ENCODE measurements around the gene TACR2. TPM values are rescaled to one million over a fixed set of nuclear protein-coding genes. Genes with fewer than 3 reads are reported as not detected.

TACR2 gene
- polyA plus RNA-seq, 1 donor = 8.2 TPM

DNA sequence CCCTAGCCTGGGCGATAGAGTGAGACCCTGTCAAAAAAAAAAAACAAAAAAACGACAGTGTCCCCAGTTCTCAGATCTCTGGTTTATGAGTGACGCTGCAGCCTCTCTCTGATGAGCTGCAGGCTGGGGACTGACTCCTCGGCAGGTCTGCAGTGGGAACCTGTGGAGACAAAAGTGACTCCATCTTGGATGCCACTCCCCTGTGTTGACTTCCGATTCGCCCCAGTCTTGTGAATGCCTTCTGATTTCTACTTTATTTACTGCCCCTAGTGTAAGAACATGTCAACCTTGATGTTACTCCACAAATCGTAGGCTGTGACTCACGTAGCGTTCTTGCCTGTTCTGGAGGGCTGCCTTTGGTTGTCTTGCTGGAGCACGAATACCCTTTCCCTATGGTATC, 6.2 kb downstream of the TACR2 start:
- peaks cover 7% of the 10 kb centered on the region for H3K4me1 ChIP-seq (ENCODE audit: control insufficient read depth, insufficient read depth, low read length)
- DNase-seq = no peak
- H3K27me3 ChIP-seq (ENCODE audit: control insufficient read depth, insufficient read depth, low read length) = no peaks in the 10 kb centered on the region
- H3K36me3 ChIP-seq (ENCODE audit: control insufficient read depth, insufficient read depth, low read length) = no peaks in the 10 kb centered on the region
- H3K4me3 ChIP-seq (ENCODE audit: low read length) = no peak overlapping the region
- H3K9me3 ChIP-seq (ENCODE audit: control insufficient read depth, low read depth, low read length) = no peaks in the 10 kb centered on the region
- H3K27ac ChIP-seq (ENCODE audit: low read length) = no peak overlapping the region
- WGBS (ENCODE audit: insufficient coverage, low lambda C conversion rate) = no CpG with 5 or more reads among the region's 10 CpGs

GRCh38 chr10:69409968-69410367, 6.8 kb downstream of the TACR2 start:
- no peaks in the 10 kb centered on the region for H3K9me3 ChIP-seq (ENCODE audit: control insufficient read depth, low read depth, low read length)
- H3K27me3 ChIP-seq (ENCODE audit: control insufficient read depth, insufficient read depth, low read length) = no peaks in the 10 kb centered on the region
- no peaks in the 10 kb centered on the region for H3K36me3 ChIP-seq (ENCODE audit: control insufficient read depth, insufficient read depth, low read length)
- no peak for DNase-seq
- peaks cover 7% of the 10 kb centered on the region for H3K4me1 ChIP-seq (ENCODE audit: control insufficient read depth, insufficient read depth, low read length)
- no peak overlapping the region for H3K27ac ChIP-seq (ENCODE audit: low read length)
- no CpG with 5 or more reads among the region's 6 CpGs for WGBS (ENCODE audit: insufficient coverage, low lambda C conversion rate)
- H3K4me3 ChIP-seq (ENCODE audit: low read length) = no peak overlapping the region

DNA sequence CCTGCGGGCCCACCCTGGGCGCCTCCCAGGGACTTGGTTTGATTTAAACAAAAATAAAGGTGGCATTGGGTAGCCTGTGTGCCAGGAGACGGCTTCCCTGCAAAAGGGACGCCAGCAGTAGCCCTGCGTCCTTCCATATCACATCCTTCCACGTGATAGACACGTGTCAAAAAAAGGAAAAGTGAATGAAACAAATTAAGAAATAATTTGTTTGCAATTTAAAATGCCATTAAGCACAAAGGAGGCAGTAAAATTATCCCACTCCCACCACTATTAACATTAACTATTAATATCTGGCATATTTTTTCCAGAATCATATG, 7.6 kb downstream of the TACR2 start:
- no peak for DNase-seq
- Histone ChIP-seq H3K27me3 (ENCODE audit: control insufficient read depth, insufficient read depth, low read length) (no peaks in the 10 kb centered on the region), H3K4me1 (ENCODE audit: control insufficient read depth, insufficient read depth, low read length) (peaks cover 7% of the 10 kb centered on the region), H3K9me3 (ENCODE audit: control insufficient read depth, low read depth, low read length) (no peaks in the 10 kb centered on the region), H3K27ac (ENCODE audit: low read length) (peak overlapping the region; percentile 58), H3K4me3 (ENCODE audit: low read length) (peak overlapping the region; percentile 17), H3K36me3 (ENCODE audit: control insufficient read depth, insufficient read depth, low read length) (no peaks in the 10 kb centered on the region)
- 47% methylated on average over 4 of the region's 7 CpGs for WGBS (ENCODE audit: insufficient coverage, low lambda C conversion rate)

- H3K4me1 ChIP-seq (ENCODE audit: control insufficient read depth, insufficient read depth, low read length) = peaks cover 7% of the 10 kb centered on the region
Observed at GRCh38 chr10:69408318-69409175, 8.2 kb downstream of the TACR2 start.

DNA sequence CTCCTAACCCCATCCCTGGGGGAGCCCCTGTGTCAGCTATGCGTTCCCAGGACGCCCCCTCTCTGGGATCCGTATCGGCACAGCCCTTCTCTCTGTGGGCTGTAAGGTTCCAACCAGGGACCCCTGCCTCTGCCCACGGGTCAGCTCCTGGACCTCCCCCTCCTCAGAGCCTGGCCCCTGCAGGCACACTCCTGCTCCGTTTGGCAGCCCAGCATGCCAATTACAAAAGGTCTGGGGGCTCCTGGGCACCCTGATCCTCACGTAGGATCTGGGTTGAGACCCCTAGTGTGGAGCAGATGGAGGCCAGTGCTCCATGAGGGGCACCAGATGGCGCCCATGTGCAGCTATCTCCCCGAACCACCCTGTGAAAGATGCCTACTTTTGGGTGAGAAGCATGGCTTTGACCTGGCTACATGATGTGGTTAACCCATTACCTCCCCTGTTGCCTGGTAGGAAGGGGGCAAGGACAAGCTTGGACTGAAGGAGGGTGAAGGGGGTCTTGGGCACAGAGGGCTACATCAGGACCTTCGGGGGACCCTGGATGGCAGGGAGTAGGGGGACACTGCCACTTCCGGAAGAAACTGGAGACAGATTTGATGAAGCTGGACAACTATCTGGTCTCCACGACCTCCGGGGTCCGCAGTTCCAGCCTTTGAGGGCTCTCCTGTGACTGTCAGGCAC, 9.0 kb downstream of the TACR2 start:
- no peak overlapping the region for H3K4me3 ChIP-seq (ENCODE audit: low read length)
- WGBS (ENCODE audit: insufficient coverage, low lambda C conversion rate) = 80% methylated on average over 2 of the region's 14 CpGs
- no peaks in the 10 kb centered on the region for H3K36me3 ChIP-seq (ENCODE audit: control insufficient read depth, insufficient read depth, low read length)
- no peak for DNase-seq
- no peaks in the 10 kb centered on the region for H3K27me3 ChIP-seq (ENCODE audit: control insufficient read depth, insufficient read depth, low read length)
- H3K9me3 ChIP-seq (ENCODE audit: control insufficient read depth, low read depth, low read length) = no peaks in the 10 kb centered on the region
- H3K27ac ChIP-seq (ENCODE audit: low read length) = no peak overlapping the region
- peaks cover 7% of the 10 kb centered on the region for H3K4me1 ChIP-seq (ENCODE audit: control insufficient read depth, insufficient read depth, low read length)

More at GRCh38 chr10:69408318-69409175, 8.2 kb downstream of the TACR2 start:
- peak; percentile 89 to 92 for DNase-seq
- WGBS (ENCODE audit: insufficient coverage, low lambda C conversion rate) = no CpG with 5 or more reads among the region's 64 CpGs
- peak overlapping the region; percentile 58 for H3K27ac ChIP-seq (ENCODE audit: low read length)
- no peaks in the 10 kb centered on the region for H3K36me3 ChIP-seq (ENCODE audit: control insufficient read depth, insufficient read depth, low read length)
- H3K4me3 ChIP-seq (ENCODE audit: low read length) = peak overlapping the region; percentile 17
- no peaks in the 10 kb centered on the region for H3K9me3 ChIP-seq (ENCODE audit: control insufficient read depth, low read depth, low read length)
- H3K27me3 ChIP-seq (ENCODE audit: control insufficient read depth, insufficient read depth, low read length) = no peaks in the 10 kb centered on the region

GRCh38 chr10:69406816-69407580, 9.7 kb downstream of the TACR2 start:
- no peak for DNase-seq
- no peaks in the 10 kb centered on the region for H3K36me3 ChIP-seq (ENCODE audit: control insufficient read depth, insufficient read depth, low read length)
- no peak overlapping the region for H3K27ac ChIP-seq (ENCODE audit: low read length)
- H3K27me3 ChIP-seq (ENCODE audit: control insufficient read depth, insufficient read depth, low read length) = no peaks in the 10 kb centered on the region
- H3K4me3 ChIP-seq (ENCODE audit: low read length) = no peak overlapping the region
- WGBS (ENCODE audit: insufficient coverage, low lambda C conversion rate) = no CpG with 5 or more reads among the region's 6 CpGs
- H3K4me1 ChIP-seq (ENCODE audit: control insufficient read depth, insufficient read depth, low read length) = peaks cover 7% of the 10 kb centered on the region
- no peaks in the 10 kb centered on the region for H3K9me3 ChIP-seq (ENCODE audit: control insufficient read depth, low read depth, low read length)

DNA sequence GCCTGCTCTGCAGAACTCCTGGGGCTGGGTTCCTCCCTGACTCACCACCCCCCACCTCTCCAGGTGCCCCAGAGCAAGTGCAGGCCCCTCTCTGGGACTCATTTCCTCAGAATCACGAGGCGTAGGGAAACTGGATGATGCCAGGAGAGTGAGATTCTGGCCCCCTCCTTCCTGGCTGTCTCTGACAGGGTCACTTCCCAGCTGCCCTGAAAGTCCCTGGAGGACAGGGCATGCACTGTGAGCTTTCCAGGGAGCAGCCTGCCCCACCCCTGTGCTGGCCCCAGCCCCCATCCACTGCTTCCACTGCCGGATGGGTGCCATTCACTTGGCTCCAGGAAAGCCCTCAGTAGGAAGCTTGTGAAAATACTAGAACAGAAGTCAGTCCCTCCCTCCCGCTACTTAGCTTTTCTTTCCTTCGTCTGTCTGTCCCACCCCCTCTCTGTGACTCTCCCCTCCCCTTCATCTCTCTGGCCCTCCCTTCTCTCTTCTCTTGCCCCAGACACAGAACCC, 10.4 kb downstream of the TACR2 start:
- WGBS (ENCODE audit: insufficient coverage, low lambda C conversion rate) = 80% methylated on average over 1 of the region's 5 CpGs
- no peaks in the 10 kb centered on the region for H3K9me3 ChIP-seq (ENCODE audit: control insufficient read depth, low read depth, low read length)
- H3K4me1 ChIP-seq (ENCODE audit: control insufficient read depth, insufficient read depth, low read length) = peaks cover 7% of the 10 kb centered on the region
- H3K27ac ChIP-seq (ENCODE audit: low read length) = no peak overlapping the region
- H3K4me3 ChIP-seq (ENCODE audit: low read length) = no peak overlapping the region
- peaks cover 2% of the 10 kb centered on the region for H3K36me3 ChIP-seq (ENCODE audit: control insufficient read depth, insufficient read depth, low read length)
- no peaks in the 10 kb centered on the region for H3K27me3 ChIP-seq (ENCODE audit: control insufficient read depth, insufficient read depth, low read length)
- peak in 1 of 2 donors; percentile 48 for DNase-seq

DNA sequence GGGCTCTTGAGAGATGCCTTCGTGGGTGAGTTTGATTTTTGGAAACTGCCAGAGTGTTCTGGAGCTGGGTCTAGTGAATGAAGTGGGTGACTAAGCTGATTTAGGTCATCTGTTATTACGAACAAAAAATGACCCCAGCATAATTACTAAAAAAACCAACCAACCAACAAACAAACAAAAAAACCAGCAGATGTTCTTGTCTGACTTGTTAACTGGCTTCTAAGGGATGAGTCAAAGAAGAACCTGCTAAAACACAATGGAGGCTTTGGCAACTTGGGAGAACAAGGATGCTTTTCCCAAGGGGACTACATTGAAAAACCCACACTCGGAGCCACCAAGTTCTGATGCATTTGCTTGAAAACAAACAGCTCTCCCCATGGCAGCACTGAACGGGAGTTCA, 11.5 kb downstream of the TACR2 start:
- H3K36me3 ChIP-seq (ENCODE audit: control insufficient read depth, insufficient read depth, low read length) = peaks cover 2% of the 10 kb centered on the region
- H3K27ac ChIP-seq (ENCODE audit: low read length) = no peak overlapping the region
- WGBS (ENCODE audit: insufficient coverage, low lambda C conversion rate) = 80% methylated on average over 1 of the region's 4 CpGs

DNA sequence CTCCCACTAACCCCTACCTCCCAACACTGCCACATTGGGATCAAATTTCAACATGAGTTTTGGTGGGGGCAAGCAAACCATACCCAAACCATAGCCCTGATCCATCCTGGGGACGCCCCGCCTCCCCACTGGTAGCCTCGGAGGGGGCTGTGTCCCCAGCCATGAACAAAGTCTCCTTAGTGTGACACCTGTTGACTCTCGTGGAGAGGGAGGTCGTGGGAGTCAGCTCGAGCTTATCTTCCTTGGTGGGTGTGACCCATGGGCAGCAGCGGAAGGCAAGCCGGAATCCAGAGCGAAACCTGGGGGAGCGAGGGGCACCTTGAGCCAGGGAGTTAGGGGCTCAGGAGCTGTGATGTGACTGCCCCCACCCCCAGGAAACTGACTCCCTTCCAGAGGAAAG, 11.9 kb downstream of the TACR2 start:
- no peaks in the 10 kb centered on the region for H3K27me3 ChIP-seq (ENCODE audit: control insufficient read depth, insufficient read depth, low read length)
- WGBS (ENCODE audit: insufficient coverage, low lambda C conversion rate) = no CpG with 5 or more reads among the region's 10 CpGs
- peaks cover 2% of the 10 kb centered on the region for H3K36me3 ChIP-seq (ENCODE audit: control insufficient read depth, insufficient read depth, low read length)
- H3K4me1 ChIP-seq (ENCODE audit: control insufficient read depth, insufficient read depth, low read length) = peaks cover 7% of the 10 kb centered on the region
- no peak overlapping the region for H3K4me3 ChIP-seq (ENCODE audit: low read length)
- DNase-seq = no peak
- no peaks in the 10 kb centered on the region for H3K9me3 ChIP-seq (ENCODE audit: control insufficient read depth, low read depth, low read length)
- H3K27ac ChIP-seq (ENCODE audit: low read length) = no peak overlapping the region

More for the DNA sequence above, 11.5 kb downstream of the TACR2 start:
- Histone ChIP-seq H3K9me3 (ENCODE audit: control insufficient read depth, low read depth, low read length) (no peaks in the 10 kb centered on the region), H3K4me1 (ENCODE audit: control insufficient read depth, insufficient read depth, low read length) (peaks cover 7% of the 10 kb centered on the region), H3K27me3 (ENCODE audit: control insufficient read depth, insufficient read depth, low read length) (no peaks in the 10 kb centered on the region), H3K4me3 (ENCODE audit: low read length) (no peak overlapping the region)
- DNase-seq = no peak

- no peak for DNase-seq
Observed at GRCh38 chr10:69403519-69403918, 13.2 kb downstream of the TACR2 start.

More at GRCh38 chr10:69403519-69403918, 13.2 kb downstream of the TACR2 start:
- no peak overlapping the region for H3K4me3 ChIP-seq (ENCODE audit: low read length)
- H3K27ac ChIP-seq (ENCODE audit: low read length) = no peak overlapping the region
- 100% methylated on average over 1 of the region's 3 CpGs for WGBS (ENCODE audit: insufficient coverage, low lambda C conversion rate)
- peaks cover 4% of the 10 kb centered on the region for H3K36me3 ChIP-seq (ENCODE audit: control insufficient read depth, insufficient read depth, low read length)
- no peaks in the 10 kb centered on the region for H3K9me3 ChIP-seq (ENCODE audit: control insufficient read depth, low read depth, low read length)
- H3K27me3 ChIP-seq (ENCODE audit: control insufficient read depth, insufficient read depth, low read length) = no peaks in the 10 kb centered on the region
- peaks cover 3% of the 10 kb centered on the region for H3K4me1 ChIP-seq (ENCODE audit: control insufficient read depth, insufficient read depth, low read length)

All from large intestine (tissue), 3 donors.